Urinary bladder (tissue), 4 donors: ENCODE results near the gene RUNX1. TPM values are rescaled to one million over a fixed set of nuclear protein-coding genes. Genes with fewer than 3 reads are reported as not detected.
"Not testable (repeated sequence)": the region's sequence is repeated elsewhere in the genome, so short reads cannot be mapped to it uniquely, and the experiment has no call there.

ENCODE experiments used
- DNase-seq: peaks from one replicate; pipeline ENCODE4 v3.0.0-alpha.2; 2015; ENCODE audit errors: extremely low spot score
- H3K27ac ChIP-seq: one replicate; pipeline ENCODE4 v1.5.1; 2013; ENCODE audit warnings: low read depth, mild to moderate bottlenecking, moderate library complexity
- H3K36me3 ChIP-seq: one replicate; pipeline ENCODE4 v1.6.1; 2013; ENCODE audit warnings: mild to moderate bottlenecking, moderate library complexity; ENCODE audit not compliant: insufficient read depth
- H3K4me1 ChIP-seq: one replicate; pipeline ENCODE4 v1.6.1; 2013; ENCODE audit warnings: mild to moderate bottlenecking, moderate library complexity; ENCODE audit not compliant: insufficient read depth
- H3K4me3 ChIP-seq: one replicate; pipeline ENCODE4 v1.5.1; 2013; ENCODE audit warnings: low read depth, low read length
- WGBS: extraction: QIAGEN DNeasy Blood & Tissue Kit; methylation state at CpG from one replicate; pipeline ENCODE4 v1.1.7; 2013; 5-methylcytosine and 5-hydroxymethylcytosine counted together
- polyA plus RNA-seq: library from polyadenylated mRNA; stranded (reverse); fragments of 200-250 nt; gene quantifications from one replicate; pipeline ENCODE4 v1.2.3, GENCODE V29; 2013
- total RNA-seq: library from RNA; depleted of rRNA; stranded (reverse); fragments of >200 nt; gene quantifications from one replicate; pipeline ENCODE4 v1.2.3, GENCODE V29; 2014
- donor health status: healthy with polysubstance abuse.
- donor health status: healthy.

The RUNX1 gene
- total and polyA plus RNA-seq, 2 donors: 6.6 to 15.6 TPM

GRCh38 chr21:34995979-34996303 lies 53.2 kb downstream of the RUNX1 start:
- DNase-seq: no peak
- no peaks in the 10 kb centered on the region for H3K36me3 ChIP-seq
- H3K4me1 ChIP-seq: peaks cover 1% of the 10 kb centered on the region
- WGBS: 92% methylated on average over 1 of the region's 1 CpG
- H3K27ac ChIP-seq: no peak overlapping the region
- no peak overlapping the region for H3K4me3 ChIP-seq

- 91% methylated on average over 12 of the region's 12 CpGs for WGBS
- H3K4me3 ChIP-seq: no peak overlapping the region
- no peak for DNase-seq
- H3K27ac ChIP-seq: no peak overlapping the region
- H3K4me1 ChIP-seq: peaks cover 1% of the 10 kb centered on the region
- H3K36me3 ChIP-seq: no peaks in the 10 kb centered on the region
These were observed 54.1 kb downstream of the RUNX1 start for GRCh38 chr21:34994766-34995631.

- not testable (repeated sequence) for DNase-seq, H3K36me3 ChIP-seq, H3K4me3 ChIP-seq, H3K4me1 ChIP-seq, H3K27ac ChIP-seq
- 84% methylated on average over 3 of the region's 3 CpGs for WGBS
These were observed 55.6 kb downstream of the RUNX1 start for GRCh38 chr21:34993521-34993921.

- no peaks in the 10 kb centered on the region for H3K36me3 ChIP-seq
- no peak overlapping the region for H3K27ac ChIP-seq
- WGBS: 85% methylated on average over 13 of the region's 13 CpGs
- H3K4me1 ChIP-seq: peaks cover 1% of the 10 kb centered on the region
- DNase-seq: no peak
- H3K4me3 ChIP-seq: no peak overlapping the region
These were observed 56.2 kb downstream of the RUNX1 start for GRCh38 chr21:34992736-34993398.

- 93% methylated on average over 4 of the region's 4 CpGs for WGBS
- H3K4me1 ChIP-seq: peaks cover under 1% of the 10 kb centered on the region
These were observed 56.9 kb downstream of the RUNX1 start for GRCh38 chr21:34992180-34992579.

GRCh38 chr21:34991366-34991957 lies 57.6 kb downstream of the RUNX1 start:
- DNase-seq: no peak
- 83% methylated on average over 10 of the region's 10 CpGs for WGBS
- Histone ChIP-seq H3K36me3 (no peaks in the 10 kb centered on the region), H3K27ac (no peak overlapping the region), H3K4me1 (no peaks in the 10 kb centered on the region), H3K4me3 (no peak overlapping the region)

More at GRCh38 chr21:34992180-34992579, 56.9 kb downstream of the RUNX1 start:
- H3K4me3 ChIP-seq: no peak overlapping the region
- no peak overlapping the region for H3K27ac ChIP-seq
- no peak for DNase-seq
- no peaks in the 10 kb centered on the region for H3K36me3 ChIP-seq

GRCh38 chr21:34990842-34991241 lies 58.3 kb downstream of the RUNX1 start:
- DNase-seq: no peak
- Histone ChIP-seq H3K36me3 (no peaks in the 10 kb centered on the region), H3K4me3 (no peak overlapping the region), H3K4me1 (no peaks in the 10 kb centered on the region), H3K27ac (no peak overlapping the region)
- WGBS: 95% methylated on average over 8 of the region's 8 CpGs

GRCh38 chr21:34989337-34990151 lies 59.6 kb downstream of the RUNX1 start:
- 67% methylated on average over 6 of the region's 6 CpGs for WGBS
- no peak overlapping the region for H3K4me3 ChIP-seq
- no peak for DNase-seq
- no peaks in the 10 kb centered on the region for H3K4me1 ChIP-seq
- no peak overlapping the region for H3K27ac ChIP-seq
- H3K36me3 ChIP-seq: no peaks in the 10 kb centered on the region

- WGBS: 89% methylated on average over 2 of the region's 2 CpGs
- no peaks in the 10 kb centered on the region for H3K4me1 ChIP-seq
- DNase-seq: no peak
- no peak overlapping the region for H3K27ac ChIP-seq
- no peak overlapping the region for H3K4me3 ChIP-seq
- no peaks in the 10 kb centered on the region for H3K36me3 ChIP-seq
These were observed 60.5 kb downstream of the RUNX1 start for GRCh38 chr21:34988625-34989024.

GRCh38 chr21:34988139-34988538 lies 61.0 kb downstream of the RUNX1 start:
- no peak for DNase-seq
- Histone ChIP-seq H3K27ac (no peak overlapping the region), H3K36me3 (no peaks in the 10 kb centered on the region), H3K4me1 (no peaks in the 10 kb centered on the region), H3K4me3 (no peak overlapping the region)
- WGBS: 76% methylated on average over 8 of the region's 8 CpGs

GRCh38 chr21:34987501-34988072 lies 61.5 kb downstream of the RUNX1 start:
- WGBS: 35% methylated on average over 5 of the region's 5 CpGs
- DNase-seq: no peak
- H3K4me1 ChIP-seq: no peaks in the 10 kb centered on the region
- H3K36me3 ChIP-seq: no peaks in the 10 kb centered on the region
- H3K27ac ChIP-seq: no peak overlapping the region
- H3K4me3 ChIP-seq: no peak overlapping the region

GRCh38 chr21:34986561-34987500 lies 62.3 kb downstream of the RUNX1 start:
- WGBS: 48% methylated on average over 16 of the region's 16 CpGs
- Histone ChIP-seq H3K27ac (no peak overlapping the region), H3K4me1 (no peaks in the 10 kb centered on the region), H3K4me3 (no peak overlapping the region), H3K36me3 (no peaks in the 10 kb centered on the region)
- no peak for DNase-seq
